SK-N-MC (cell line): ENCODE results near the gene PSTPIP2.

Experiments used
- EZH2 ChIP-seq: fragments of 200-600 bp; sonication (generic); IDR thresholded peaks from one replicate; pipeline ENCODE4 v1.6.1; 2017; ENCODE audit warnings: antibody characterized with exemption
- FOXP2 ChIP-seq: optimal IDR thresholded peaks from 2 replicates; pipeline ENCODE3; 2011; ENCODE audit warnings: mild to moderate bottlenecking, moderate library complexity; ENCODE audit not compliant: insufficient read depth; ENCODE audit errors: extremely low read length, control extremely low read depth
- POLR2AphosphoS5 ChIP-seq: IDR thresholded peaks from 2 replicates; pipeline ENCODE4 v1.6.1; 2012; ENCODE audit warnings: mild to moderate bottlenecking, low read depth, low read length, borderline replicate concordance

DNA sequence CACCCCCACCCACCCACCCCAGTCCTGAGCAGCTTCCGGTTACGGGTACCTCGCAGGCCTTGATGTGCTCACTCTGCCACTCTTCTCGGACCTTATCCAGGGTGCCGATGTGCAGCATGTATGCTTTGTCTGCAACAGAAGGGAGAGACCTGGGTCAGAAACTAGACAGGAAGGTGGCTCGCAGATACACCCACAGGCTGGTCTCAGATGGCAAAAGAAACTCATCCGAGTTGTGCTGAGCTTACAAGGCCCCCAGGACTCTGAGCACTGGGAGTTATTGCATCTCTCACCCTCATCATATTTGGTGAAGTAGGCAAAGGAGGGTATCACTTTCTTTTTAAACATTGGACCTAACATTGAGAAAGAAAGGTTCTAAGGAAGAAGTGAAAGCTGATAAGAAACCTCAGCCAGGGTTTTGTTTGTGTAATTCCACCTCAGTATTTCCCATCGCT is 74.3 kb downstream of the PSTPIP2 start:
- TF ChIP-seq POLR2AphosphoS5 (no peak), EZH2 (no peak), FOXP2 (no peak)
